ENCODE results near the gene GNAQ. TPM values are rescaled to one million over a fixed set of nuclear protein-coding genes. Genes with fewer than 3 reads are reported as not detected.

GNAQ gene
- total RNA-seq, 1 experiment from 2014 or later: 55.5 TPM

GRCh38 chr9:77903666-77904285 is 127.8 kb downstream of the GNAQ start:
- CTCF ChIA-PET: no interaction called here
- no peak for TF ChIP-seq CDX4 (CRISPR knock-in tag; IDR thresholded peaks at IDR 0.05; ENCODE audit: borderline replicate concordance)
- TF ChIP-seq TEAD1 (CRISPR knock-in tag; IDR thresholded peaks at IDR 0.05): no peak
- TF ChIP-seq USF2 (CRISPR knock-in tag; IDR thresholded peaks at IDR 0.05): no peak
- no peak for TF ChIP-seq ESRRA (CRISPR knock-in tag; IDR thresholded peaks at IDR 0.05; ENCODE audit: borderline replicate concordance)
- no peak for TF ChIP-seq STAT6 (CRISPR knock-in tag; conservative IDR thresholded peaks at IDR 0.05; ENCODE audit: low read depth)
- TF ChIP-seq AFF4 (CRISPR knock-in tag; IDR thresholded peaks at IDR 0.05; ENCODE audit: borderline replicate concordance): no peak
- TF ChIP-seq CTCF (IDR thresholded peaks at IDR 0.05): no peak
- TF ChIP-seq JAZF1 (CRISPR knock-in tag; IDR thresholded peaks at IDR 0.05): no peak
- no peak for TF ChIP-seq NFE2L1 (CRISPR knock-in tag; IDR thresholded peaks at IDR 0.05)
- no peak for TF ChIP-seq ZNF281 (CRISPR knock-in tag; IDR thresholded peaks at IDR 0.05)
- TF ChIP-seq ELF4 (CRISPR knock-in tag; IDR thresholded peaks at IDR 0.05; ENCODE audit: low read depth): no peak
- no peak for TF ChIP-seq HMGXB4 (CRISPR knock-in tag; IDR thresholded peaks at IDR 0.05)
- no peak for TF ChIP-seq SMAD3 (CRISPR knock-in tag; IDR thresholded peaks at IDR 0.05; ENCODE audit: borderline replicate concordance)
- no peaks in the 10 kb centered on the region for H3K27me3 Mint-ChIP-seq (ENCODE audit: low read depth)
- H3K4me3 Mint-ChIP-seq: no peak overlapping the region
- peaks cover 20% of the 10 kb centered on the region for H3K4me1 Mint-ChIP-seq
- H3K27ac Mint-ChIP-seq: peak overlapping the region; percentile 34; the same call in 1 of the 2 replicates
- DNase-seq (ENCODE audit: low spot score) (no peak), ATAC-seq (no peak)
- POLR2A ChIA-PET: no interaction called here
- H3K9me3 Mint-ChIP-seq: no peaks in the 10 kb centered on the region
- no peaks in the 10 kb centered on the region for H3K36me3 Mint-ChIP-seq

Measured in WTC11 (cell line).